GM19467 (cell line): Measurements from ENCODE around the gene PMFBP1.

Experiments
- ATAC-seq: cut with Tn5 transposase; IDR thresholded peaks from one replicate; pipeline ENCODE4 v1.9.1; 2021; ENCODE audit warnings: mild to moderate bottlenecking, moderate library complexity; ENCODE audit not compliant: unreplicated experiment

The PMFBP1 gene, protein sequence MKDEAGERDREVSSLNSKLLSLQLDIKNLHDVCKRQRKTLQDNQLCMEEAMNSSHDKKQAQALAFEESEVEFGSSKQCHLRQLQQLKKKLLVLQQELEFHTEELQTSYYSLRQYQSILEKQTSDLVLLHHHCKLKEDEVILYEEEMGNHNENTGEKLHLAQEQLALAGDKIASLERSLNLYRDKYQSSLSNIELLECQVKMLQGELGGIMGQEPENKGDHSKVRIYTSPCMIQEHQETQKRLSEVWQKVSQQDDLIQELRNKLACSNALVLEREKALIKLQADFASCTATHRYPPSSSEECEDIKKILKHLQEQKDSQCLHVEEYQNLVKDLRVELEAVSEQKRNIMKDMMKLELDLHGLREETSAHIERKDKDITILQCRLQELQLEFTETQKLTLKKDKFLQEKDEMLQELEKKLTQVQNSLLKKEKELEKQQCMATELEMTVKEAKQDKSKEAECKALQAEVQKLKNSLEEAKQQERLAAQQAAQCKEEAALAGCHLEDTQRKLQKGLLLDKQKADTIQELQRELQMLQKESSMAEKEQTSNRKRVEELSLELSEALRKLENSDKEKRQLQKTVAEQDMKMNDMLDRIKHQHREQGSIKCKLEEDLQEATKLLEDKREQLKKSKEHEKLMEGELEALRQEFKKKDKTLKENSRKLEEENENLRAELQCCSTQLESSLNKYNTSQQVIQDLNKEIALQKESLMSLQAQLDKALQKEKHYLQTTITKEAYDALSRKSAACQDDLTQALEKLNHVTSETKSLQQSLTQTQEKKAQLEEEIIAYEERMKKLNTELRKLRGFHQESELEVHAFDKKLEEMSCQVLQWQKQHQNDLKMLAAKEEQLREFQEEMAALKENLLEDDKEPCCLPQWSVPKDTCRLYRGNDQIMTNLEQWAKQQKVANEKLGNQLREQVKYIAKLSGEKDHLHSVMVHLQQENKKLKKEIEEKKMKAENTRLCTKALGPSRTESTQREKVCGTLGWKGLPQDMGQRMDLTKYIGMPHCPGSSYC

DNA sequence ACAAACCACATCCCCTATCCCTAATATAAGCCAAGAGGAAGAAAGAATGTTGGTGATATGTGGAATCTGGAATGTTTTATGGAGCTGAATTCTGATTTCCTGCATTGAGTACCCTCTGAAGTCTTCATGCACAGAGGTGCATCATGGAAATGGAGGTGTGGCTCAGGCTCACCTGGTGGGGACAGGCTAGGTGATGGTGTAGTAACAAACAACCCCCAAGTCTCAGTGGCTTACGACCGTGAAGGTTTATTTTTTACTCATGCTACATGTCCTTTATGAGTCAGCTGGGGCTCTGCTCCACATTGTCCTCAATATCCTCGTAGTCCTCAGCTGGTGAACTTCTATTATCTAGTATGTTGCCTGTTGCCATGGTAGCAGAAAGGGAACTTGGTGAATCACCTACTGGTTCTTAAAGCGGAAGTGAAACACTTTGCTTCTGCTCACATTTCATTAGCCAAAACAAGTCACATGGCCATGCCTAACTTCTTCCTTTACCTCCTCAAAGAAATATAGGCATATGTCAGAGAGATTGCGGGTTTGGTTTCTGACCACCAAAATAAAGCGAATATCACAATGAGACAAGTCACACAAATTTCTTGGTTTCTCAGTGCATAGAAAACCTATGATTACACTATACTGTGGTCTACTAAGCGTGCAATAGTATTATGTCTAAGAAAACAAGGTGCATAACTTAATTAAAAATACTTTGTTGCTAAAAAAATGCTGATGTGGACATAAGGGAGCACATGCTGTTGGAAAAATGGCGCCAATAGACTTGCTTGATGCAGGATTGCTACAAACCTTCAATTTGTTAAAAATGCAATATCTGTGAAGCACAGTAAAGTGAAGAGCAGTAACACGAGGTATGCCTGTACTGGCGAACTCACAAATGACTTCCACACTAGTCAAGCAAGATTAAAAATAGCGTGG lies at the start of gene PMFBP1:
Gene PMFBP1, minus strand, starts transcription at position 51 of the 930 bp plus-strand sequence. CDS start 947 bp downstream, outside the sequence.
- peak; percentile 93 for ATAC-seq

DNA sequence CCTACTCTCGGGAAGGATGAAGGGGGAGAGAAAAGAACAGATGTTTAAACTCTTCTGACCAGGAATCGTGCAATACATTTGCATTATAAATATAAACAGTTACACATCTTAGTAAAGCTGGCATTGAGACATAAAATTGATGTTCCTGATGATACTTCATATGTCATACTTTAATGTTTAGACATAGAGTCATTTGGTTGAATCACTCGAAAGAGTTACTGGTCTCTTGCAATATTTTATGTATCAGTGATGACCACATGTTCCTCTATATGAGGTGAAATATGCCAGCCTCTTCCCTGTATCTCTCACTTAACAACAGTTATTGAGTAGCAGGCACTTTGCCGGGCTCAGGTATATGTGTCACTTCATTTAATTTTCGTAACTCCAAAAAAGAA lies 49.7 kb upstream of the PMFBP1 start:
- ATAC-seq = no peak

DNA sequence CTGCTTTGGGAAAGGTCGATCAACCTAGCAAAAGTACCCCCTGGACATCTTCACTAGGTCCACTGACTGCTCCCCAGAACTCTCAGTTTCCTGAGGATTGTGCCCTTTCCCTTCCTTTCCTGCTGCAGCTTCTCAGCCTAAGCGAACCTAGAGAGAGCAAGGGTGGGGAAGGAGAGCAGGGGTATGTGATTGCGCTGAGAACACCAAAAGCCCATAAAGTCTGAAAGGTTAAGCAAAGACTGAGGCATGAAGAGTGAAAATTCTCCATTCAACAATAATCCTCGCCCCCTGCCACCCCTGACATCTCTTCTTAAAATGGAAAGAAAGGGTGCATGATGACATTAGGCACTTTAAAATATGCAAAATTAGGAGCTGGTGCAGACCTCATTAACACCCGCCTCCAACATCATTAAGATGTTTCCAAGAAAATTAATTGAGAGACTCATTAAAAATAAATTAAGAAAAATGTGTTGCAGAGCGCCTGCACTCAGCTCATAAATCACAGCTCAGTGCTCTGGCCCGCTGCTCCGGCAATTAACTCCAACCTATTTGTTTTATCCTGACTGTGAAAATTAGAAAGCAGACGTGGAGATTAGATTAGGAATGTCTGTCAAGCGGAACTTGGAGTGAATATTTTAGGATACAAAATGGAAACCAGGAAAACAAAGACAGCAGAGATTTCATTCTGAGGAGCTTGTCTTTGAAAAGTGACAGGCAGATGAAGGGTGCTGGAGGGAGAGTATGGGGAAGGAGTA lies 49.1 kb upstream of the PMFBP1 start:
- no peak for ATAC-seq

DNA sequence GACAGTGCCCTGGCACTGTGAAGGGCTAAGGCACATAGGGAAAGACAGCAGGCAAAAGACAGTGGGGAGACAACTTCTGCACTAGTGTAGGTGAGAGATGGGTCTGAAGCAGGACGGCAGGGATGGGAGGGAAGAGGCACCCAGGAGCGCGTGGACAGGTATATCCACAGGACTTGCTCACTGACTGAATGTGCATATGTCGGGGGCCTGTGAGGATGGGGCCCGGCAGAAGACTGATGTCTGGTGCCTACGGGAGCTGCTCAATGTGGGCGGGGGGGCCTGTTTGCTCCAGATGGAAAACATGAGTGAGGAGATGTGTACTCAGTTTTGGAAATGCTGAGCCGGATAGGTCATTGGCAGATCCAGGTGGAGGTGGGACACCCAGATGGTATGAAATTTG lies 47.3 kb upstream of the PMFBP1 start:
- no peak for ATAC-seq

DNA sequence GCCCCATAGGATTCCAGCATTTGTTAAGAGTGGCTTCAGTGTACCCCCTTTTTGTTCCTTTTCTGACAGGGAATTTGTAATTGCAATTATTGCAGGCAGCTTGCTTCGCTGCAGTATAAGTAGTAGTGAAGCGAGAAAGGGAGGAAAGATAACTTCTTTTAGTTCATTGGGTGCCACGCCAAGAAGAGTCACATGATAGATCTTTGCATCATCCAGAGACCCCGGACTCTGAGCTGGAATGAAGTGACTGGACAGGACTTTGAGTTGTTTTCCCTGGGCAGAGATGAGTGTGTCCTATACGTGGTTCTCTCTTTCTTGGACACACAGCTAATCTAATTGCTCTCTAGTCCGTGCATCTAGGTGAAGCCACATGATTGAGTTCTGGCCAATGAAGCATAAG lies 44.8 kb upstream of the PMFBP1 start:
- no peak for ATAC-seq

DNA sequence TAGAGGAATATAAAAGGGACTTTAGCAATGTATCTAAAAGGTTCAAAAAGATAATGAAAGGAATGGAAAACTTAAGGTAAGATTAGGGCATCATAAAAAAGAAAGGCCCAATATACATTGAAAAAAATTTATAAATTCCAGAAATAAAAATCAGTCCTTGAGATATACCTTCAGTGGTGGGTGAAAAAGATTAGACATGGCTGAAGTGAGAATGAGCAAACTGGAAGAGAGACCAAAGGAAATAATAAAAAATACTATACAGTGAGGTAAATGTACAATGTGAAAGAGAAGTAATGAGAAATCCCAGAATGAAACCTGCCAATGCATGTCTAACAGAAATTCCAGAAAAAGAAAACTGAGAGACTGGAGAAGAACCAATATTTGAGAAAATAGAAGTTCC lies 42.9 kb upstream of the PMFBP1 start:
- no peak for ATAC-seq

DNA sequence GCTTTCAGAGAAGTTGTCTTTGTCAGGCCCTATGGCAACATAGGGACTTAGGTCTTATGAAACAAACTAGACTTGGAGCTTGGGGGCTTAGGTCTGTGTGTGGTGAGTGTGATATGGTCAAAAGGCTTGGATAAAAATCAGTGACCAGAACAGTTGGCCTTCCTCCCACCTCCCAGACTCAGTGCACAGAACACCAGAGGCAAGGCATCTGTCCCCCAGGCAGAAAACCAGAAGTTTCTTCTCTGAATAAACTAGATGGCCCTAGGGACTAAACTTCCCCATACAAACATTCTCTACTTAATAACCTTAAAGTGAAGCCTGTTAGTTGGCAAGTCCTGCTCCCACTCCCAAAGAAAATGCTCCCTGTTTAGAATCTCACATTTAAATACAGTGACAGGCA lies 39.2 kb upstream of the PMFBP1 start:
- ATAC-seq = no peak

DNA sequence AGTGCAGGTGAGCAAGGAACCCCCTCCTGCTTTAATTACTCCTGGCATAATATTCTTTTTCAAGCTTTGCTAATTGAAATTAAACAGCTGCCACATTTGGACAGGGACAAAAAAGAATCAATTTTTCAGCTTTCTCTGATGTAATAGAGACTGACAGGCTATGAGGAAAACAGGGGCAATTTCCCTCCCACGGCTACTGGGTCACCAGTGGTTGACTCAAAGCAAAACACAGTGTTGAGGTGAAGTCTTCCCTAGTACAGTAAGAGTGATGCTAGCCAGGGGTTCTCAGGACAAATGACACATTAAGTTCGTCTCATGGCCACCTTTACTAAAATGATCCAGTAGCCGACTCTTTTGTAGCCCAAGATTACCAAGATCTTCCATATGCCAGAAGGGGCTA lies 38.6 kb upstream of the PMFBP1 start:
- no peak for ATAC-seq

DNA sequence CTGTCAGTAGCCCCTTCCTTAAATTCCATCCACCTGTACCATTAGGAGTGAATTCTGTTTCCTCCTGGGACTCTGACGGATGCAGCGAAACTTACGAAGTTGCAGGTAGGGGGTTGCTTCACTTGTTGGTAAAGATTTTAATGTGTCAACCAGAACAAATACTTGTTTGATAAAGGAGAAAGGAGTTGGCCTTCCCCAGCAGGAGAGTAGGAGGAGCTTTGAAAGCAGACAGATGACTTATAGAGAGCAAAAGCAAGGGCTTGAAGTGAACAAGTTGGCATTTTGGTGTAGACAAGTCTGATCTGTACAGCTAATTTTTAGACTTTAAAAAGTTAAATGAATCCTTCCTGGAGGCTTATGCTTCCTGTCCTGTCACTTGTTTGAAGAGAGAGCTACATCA lies 38.1 kb upstream of the PMFBP1 start:
- ATAC-seq = no peak

DNA sequence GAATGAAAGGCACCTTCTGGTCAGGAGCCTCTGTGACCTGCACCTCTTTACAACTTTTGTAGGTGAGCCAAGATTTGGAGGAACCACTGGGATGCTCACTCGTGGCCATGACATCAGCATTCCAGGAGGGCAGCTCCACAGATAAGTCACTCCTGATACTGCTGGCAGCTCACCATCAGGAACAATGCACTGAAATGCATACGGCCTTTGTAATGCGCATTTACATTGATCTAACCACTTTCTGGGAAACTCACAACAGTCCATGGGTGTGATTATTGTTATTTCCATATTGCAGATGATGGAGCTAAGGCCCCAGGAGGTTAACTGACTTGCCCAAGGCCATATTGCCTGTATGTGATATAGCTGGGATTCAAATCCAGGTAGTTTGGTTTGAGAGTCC lies 34.3 kb upstream of the PMFBP1 start:
- no peak for ATAC-seq

DNA sequence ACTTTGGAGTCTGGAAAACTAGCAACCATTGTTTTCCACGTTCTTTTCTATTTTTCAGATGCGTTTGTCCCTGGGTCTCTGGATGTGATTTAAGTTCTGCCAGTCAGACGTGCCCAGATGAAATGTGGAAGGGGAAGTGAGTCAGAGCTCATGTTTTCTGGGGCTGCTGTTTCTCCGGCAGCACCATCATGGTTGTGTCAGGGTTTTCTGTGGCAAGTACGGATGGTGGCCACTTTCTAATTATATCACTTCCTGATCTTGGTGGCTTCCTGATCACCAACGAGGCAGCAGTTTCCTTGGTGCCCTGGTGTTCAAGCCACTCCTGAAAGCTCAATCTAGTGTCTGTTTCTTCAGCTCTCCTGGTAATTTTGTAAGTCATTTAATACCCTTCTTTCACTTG lies 31.4 kb upstream of the PMFBP1 start:
- ATAC-seq = peak; percentile 50

DNA sequence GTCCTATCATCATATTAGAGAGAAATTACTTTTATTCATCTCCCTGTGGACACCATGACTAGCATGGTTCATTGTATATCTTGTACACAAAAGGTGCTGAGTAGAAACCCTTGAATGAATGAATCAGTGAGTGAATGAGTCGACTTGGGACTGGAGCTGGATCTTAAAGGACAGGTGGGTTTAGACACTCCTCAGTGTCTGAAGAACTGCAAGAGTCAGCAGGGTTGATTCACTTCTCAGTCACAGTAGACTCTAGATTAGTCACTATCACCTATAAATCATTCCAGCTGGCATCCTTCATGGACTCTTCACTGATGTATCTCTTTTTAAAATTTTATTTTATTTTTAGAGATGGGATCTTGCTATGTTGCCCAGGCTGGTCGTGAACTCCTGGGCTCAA lies 30.1 kb upstream of the PMFBP1 start:
- ATAC-seq = no peak

DNA sequence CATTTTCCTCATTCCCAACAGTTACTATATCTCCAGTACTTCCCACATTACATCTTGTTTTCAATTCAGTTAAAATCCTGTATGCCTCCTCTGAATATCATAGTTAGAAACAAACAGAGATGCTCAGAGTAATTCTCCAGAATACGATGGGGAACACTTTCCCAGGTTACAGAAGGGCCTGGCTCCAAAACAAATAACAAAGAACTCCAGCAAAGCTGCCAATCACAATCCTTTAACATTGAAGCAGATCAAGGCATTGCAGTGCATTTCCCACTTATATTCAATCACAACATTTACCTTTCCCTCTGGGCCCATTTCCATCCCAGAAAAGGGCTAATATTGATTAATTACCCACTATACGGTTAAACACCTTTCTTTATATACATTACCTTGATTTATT lies 29.4 kb upstream of the PMFBP1 start:
- no peak for ATAC-seq

DNA sequence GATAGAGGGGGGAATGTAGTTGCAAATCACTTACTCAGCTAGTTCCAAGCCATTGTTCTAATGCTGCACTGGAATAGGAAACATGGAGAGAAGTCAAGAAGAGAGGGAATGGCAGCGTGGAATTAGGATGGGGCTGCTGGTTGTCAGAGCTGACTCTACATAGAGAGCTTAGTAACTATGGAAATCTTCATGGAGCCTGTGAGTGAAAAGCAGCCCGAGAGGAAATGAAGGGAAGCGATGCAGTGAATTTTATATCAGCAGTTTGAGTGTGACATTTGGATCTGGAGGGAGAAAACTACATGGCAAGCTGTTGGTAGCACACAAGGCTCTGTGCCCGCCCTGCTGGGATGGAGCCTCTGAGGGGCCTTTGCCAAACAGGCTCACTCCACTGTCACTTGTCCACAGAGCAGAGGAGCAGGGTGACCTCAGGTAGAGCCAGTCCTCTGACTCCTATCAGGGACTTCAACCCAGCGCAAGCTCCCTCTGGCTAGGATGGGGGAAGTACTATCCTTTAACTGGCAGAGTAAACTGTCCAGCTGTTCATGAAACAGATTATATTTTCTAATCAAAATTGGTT lies 27.9 kb upstream of the PMFBP1 start:
- ATAC-seq = no peak

DNA sequence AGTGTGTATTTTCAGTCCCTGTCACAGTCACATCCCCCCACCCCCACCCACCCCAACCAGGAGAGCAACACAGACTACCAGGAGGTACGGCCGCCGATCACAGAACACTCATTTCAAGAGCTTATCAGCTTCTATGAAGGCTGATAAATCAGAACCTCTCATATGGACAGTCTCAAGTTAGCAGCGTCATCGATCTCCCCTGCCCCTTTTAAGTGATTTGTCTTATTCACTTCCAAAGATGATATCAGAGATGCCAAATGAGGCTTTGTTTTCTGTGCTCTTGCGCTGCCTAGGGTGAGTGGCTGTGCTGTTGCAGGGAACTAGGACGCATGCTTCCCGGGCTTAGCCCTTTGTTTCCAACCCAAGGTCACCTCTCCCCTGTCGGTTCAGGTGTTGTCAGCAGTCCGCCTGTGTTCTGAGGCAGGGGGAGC lies 26.8 kb upstream of the PMFBP1 start:
- no peak for ATAC-seq

DNA sequence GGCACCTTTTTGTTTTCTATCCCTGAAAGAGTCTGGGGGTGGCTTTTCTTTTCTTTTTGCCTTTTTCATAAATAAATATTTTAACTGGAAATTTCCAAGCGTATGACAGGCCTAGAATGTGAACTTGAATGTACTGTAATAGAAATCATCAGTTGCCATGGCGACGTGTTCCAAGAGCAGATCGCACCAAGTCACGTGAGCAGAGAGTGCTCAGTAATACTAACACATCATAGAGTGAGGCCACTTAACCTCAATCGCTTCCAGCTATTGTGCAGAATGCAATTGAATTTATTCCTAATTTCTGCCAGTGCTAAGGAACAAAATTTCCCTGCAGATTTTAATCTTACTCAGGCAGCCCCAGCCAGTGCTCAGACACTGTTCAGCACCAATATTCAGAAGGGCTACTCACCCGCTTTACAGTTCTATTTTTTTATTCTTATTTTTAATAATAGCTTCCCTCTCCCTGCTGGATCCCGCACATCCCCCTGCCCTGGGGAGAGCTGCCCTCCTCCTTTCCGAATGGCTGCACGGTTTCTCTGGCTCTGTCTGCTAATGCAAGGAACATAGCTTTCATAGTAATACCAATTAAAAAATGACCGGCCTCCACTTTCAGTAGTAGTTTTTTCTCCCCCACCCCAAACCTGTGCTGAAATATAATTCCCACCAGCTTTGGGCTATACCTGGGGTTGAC lies 26.2 kb upstream of the PMFBP1 start:
- no peak for ATAC-seq

DNA sequence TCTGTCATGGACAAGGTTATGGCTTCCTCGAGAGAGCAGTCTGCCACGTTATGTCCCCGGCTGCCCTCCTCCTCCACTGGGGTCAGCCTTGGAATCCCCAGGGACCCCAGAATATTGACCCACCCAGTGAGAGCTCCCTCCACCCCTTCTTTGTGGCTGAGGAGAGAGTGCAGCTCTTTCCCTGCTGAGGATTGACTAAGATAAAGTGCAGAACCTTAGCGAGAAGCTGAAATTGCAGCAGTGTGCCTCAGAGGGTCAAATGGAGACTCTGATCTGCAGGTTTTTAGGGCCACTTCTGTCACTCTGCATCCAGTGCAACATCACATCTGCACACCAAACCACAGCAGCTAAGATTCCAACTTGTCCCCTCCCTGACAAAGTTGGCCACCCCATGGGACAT lies 25.6 kb upstream of the PMFBP1 start:
- no peak for ATAC-seq

DNA sequence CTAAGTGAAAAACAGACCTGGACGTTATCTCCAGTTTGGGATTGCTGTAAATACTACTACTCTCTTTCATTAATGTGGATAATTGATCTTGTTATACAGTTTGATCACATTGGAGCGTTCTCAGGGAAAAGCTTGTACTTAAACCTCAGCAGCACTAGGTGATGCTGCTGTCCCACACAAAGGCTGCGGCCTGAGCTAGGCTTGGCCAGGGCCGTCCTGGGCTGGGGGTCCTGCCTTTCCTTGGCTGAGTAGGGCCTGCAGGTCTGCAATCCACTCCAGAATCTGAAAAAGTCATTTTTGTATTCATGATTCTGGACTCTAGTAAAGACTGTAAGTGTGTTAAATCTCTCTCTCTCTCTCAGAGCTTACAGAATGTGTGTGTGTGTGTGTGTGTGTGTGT lies 23.7 kb upstream of the PMFBP1 start:
- no peak for ATAC-seq

DNA sequence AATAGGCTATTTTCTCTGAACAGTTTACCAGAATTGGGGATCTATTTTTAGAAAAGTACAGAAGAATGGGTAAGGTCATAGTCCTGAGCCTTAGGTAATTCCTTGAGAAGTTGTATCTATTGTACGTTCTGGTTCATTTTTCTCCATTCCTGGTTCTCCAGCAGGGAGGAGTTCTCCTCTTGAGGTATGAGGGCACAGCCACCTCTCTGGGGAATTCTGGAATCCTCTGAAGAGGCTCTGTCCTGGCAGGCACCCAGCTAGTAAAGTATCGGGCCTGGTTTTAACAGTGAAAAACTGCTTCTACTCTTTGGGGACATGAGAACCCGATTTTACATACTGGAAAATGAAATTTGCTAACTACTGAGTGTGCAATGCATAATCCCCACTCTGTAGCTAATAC lies 19.6 kb upstream of the PMFBP1 start:
- ATAC-seq = no peak
